GM19467 (cell line): ENCODE results near the gene SLC32A1.

Source experiments
- ATAC-seq: cut with Tn5 transposase; IDR thresholded peaks from one replicate; pipeline ENCODE4 v1.9.1; 2021; ENCODE audit warnings: mild to moderate bottlenecking, moderate library complexity; ENCODE audit not compliant: unreplicated experiment

Gene SLC32A1

GRCh38 chr20:38723848-38724625, at the start of gene SLC32A1:
Gene SLC32A1, plus strand, starts transcription at chr20:38724486. Its CDS starts 239 bp downstream, at chr20:38724725.
- no peak for ATAC-seq

GRCh38 chr20:38674765-38675133, 49.5 kb upstream of the SLC32A1 start:
- no peak for ATAC-seq

- no peak for ATAC-seq
Observed at GRCh38 chr20:38676576-38676975, 47.7 kb upstream of the SLC32A1 start.

- no peak for ATAC-seq
Observed at GRCh38 chr20:38680500-38681306, 43.6 kb upstream of the SLC32A1 start.

GRCh38 chr20:38685271-38685670, 39.0 kb upstream of the SLC32A1 start:
- no peak for ATAC-seq

- no peak for ATAC-seq
Observed at GRCh38 chr20:38685853-38686473, 38.3 kb upstream of the SLC32A1 start.

GRCh38 chr20:38692436-38693411, 31.6 kb upstream of the SLC32A1 start:
- no peak for ATAC-seq

- ATAC-seq = no peak
Observed at GRCh38 chr20:38697306-38697705, 27.0 kb upstream of the SLC32A1 start.

- no peak for ATAC-seq
Observed at GRCh38 chr20:38698541-38698940, 25.7 kb upstream of the SLC32A1 start.

- no peak for ATAC-seq
Observed at GRCh38 chr20:38700141-38700540, 24.1 kb upstream of the SLC32A1 start.

- ATAC-seq = no peak
Observed at GRCh38 chr20:38700926-38701325, 23.4 kb upstream of the SLC32A1 start.

GRCh38 chr20:38703526-38703925, 20.8 kb upstream of the SLC32A1 start:
- ATAC-seq = no peak

- ATAC-seq = no peak
Observed at GRCh38 chr20:38704136-38704535, 20.1 kb upstream of the SLC32A1 start.

- no peak for ATAC-seq
Observed at GRCh38 chr20:38706509-38706908, 17.8 kb upstream of the SLC32A1 start.

- ATAC-seq = no peak
Observed at GRCh38 chr20:38714308-38714707, 10.0 kb upstream of the SLC32A1 start.

GRCh38 chr20:38715646-38716045, 8.6 kb upstream of the SLC32A1 start:
- no peak for ATAC-seq

- ATAC-seq = no peak
Observed at GRCh38 chr20:38722683-38723016, 1.6 kb upstream of the SLC32A1 start.

GRCh38 chr20:38723017-38723847, 1.1 kb upstream of the SLC32A1 start:
- no peak for ATAC-seq

- no peak for ATAC-seq
Observed at GRCh38 chr20:38724626-38725147, 401 bp downstream of the SLC32A1 start.
